ENCODE measurements around the gene RGS7BP.

Gene RGS7BP

GRCh38 chr5:64518793-64519192 is 13.0 kb downstream of the RGS7BP start:
- Histone ChIP-seq H3F3A (ENCODE audit: insufficient read depth) (no peaks in the 10 kb centered on the region), H3K9me3 (ENCODE audit: insufficient read depth, low read length) (no peaks in the 10 kb centered on the region), H3K27me3 (ENCODE audit: low read length) (no peaks in the 10 kb centered on the region; the same call in 1 of the 2 replicates), H3K36me3 (ENCODE audit: low read length) (no peaks in the 10 kb centered on the region), H4K20me1 (ENCODE audit: low read depth, low read length) (no peaks in the 10 kb centered on the region), H3K4me2 (ENCODE audit: low read depth, low read length, poor library complexity, severe bottlenecking) (no peak overlapping the region), H2AFZ (ENCODE audit: low read depth, low read length, severe bottlenecking) (no peak overlapping the region), H3K4me3 (ENCODE audit: insufficient read depth, low read length, poor library complexity, severe bottlenecking) (no peak overlapping the region), H3K9me2 (replicated peaks; ENCODE audit: insufficient read depth, low read length) (no peaks in the 10 kb centered on the region), H3K27ac (ENCODE audit: low read depth, low read length) (no peak overlapping the region), H3K9ac (ENCODE audit: low read length) (no peak overlapping the region), H3K79me2 (ENCODE audit: insufficient read depth, low read length) (no peaks in the 10 kb centered on the region)
- no peak for TF ChIP-seq EZH2phosphoT487 (conservative IDR thresholded peaks at IDR 0.05; ENCODE audit: low read length)

DNA sequence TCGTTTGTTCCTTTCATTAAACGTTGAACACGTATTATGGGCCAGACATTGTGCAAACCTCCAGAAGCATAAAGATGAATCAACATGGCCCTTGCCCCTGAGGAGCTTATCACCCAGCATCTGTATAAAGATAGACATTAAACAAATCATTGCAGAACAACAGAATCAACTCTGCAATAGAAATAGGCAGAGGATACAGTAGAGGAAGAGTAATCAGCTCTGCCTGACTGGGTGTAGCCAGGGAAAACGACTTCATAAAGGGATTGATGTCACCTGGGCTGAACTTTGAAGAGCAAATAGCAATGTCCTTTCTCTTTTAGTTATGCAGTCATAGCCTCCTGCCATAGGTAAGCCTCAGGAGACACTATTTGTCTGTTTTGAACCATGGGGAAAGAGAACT is 13.4 kb downstream of the RGS7BP start:
- no peaks in the 10 kb centered on the region for H4K20me1 ChIP-seq (ENCODE audit: low read depth, low read length)
- H3K4me2 ChIP-seq (ENCODE audit: low read depth, low read length, poor library complexity, severe bottlenecking) = no peak overlapping the region
- no peak overlapping the region for H2AFZ ChIP-seq (ENCODE audit: low read depth, low read length, severe bottlenecking)
- H3K9ac ChIP-seq (ENCODE audit: low read length) = no peak overlapping the region
- H3K36me3 ChIP-seq (ENCODE audit: low read length) = no peaks in the 10 kb centered on the region
- H3K4me3 ChIP-seq (ENCODE audit: insufficient read depth, low read length, poor library complexity, severe bottlenecking) = no peak overlapping the region
- H3K9me3 ChIP-seq (ENCODE audit: insufficient read depth, low read length) = no peaks in the 10 kb centered on the region
- H3K27ac ChIP-seq (ENCODE audit: low read depth, low read length) = no peak overlapping the region
- H3K27me3 ChIP-seq (ENCODE audit: low read length) = no peaks in the 10 kb centered on the region; the same call in 1 of the 2 replicates
- H3K79me2 ChIP-seq (ENCODE audit: insufficient read depth, low read length) = no peaks in the 10 kb centered on the region
- no peaks in the 10 kb centered on the region for H3F3A ChIP-seq (ENCODE audit: insufficient read depth)
- H3K9me2 ChIP-seq (replicated peaks; ENCODE audit: insufficient read depth, low read length) = no peaks in the 10 kb centered on the region
- TF ChIP-seq, protein P1, sequence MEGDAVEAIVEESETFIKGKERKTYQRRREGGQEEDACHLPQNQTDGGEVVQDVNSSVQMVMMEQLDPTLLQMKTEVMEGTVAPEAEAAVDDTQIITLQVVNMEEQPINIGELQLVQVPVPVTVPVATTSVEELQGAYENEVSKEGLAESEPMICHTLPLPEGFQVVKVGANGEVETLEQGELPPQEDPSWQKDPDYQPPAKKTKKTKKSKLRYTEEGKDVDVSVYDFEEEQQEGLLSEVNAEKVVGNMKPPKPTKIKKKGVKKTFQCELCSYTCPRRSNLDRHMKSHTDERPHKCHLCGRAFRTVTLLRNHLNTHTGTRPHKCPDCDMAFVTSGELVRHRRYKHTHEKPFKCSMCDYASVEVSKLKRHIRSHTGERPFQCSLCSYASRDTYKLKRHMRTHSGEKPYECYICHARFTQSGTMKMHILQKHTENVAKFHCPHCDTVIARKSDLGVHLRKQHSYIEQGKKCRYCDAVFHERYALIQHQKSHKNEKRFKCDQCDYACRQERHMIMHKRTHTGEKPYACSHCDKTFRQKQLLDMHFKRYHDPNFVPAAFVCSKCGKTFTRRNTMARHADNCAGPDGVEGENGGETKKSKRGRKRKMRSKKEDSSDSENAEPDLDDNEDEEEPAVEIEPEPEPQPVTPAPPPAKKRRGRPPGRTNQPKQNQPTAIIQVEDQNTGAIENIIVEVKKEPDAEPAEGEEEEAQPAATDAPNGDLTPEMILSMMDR (IDR thresholded peaks at IDR 0.05; ENCODE audit: insufficient read depth, low read length, poor library complexity, severe bottlenecking) = no peak
- TF ChIP-seq EZH2phosphoT487 (conservative IDR thresholded peaks at IDR 0.05; ENCODE audit: low read length) = no peak

GRCh38 chr5:64526734-64527439 is 21.1 kb downstream of the RGS7BP start:
- Histone ChIP-seq H2AFZ (ENCODE audit: low read depth, low read length, severe bottlenecking) (no peak overlapping the region), H3F3A (ENCODE audit: insufficient read depth) (no peaks in the 10 kb centered on the region), H3K9me3 (ENCODE audit: insufficient read depth, low read length) (no peaks in the 10 kb centered on the region), H3K27ac (ENCODE audit: low read depth, low read length) (no peak overlapping the region), H3K9me2 (replicated peaks; ENCODE audit: insufficient read depth, low read length) (0 out of 2 replicates have a peak, but pooled peaks cover 4% of the 10 kb centered on the region), H3K9ac (ENCODE audit: low read length) (no peak overlapping the region), H4K20me1 (ENCODE audit: low read depth, low read length) (no peaks in the 10 kb centered on the region), H3K4me3 (ENCODE audit: insufficient read depth, low read length, poor library complexity, severe bottlenecking) (no peak overlapping the region), H3K4me2 (ENCODE audit: low read depth, low read length, poor library complexity, severe bottlenecking) (no peak overlapping the region), H3K79me2 (ENCODE audit: insufficient read depth, low read length) (no peaks in the 10 kb centered on the region), H3K36me3 (ENCODE audit: low read length) (no peaks in the 10 kb centered on the region), H3K27me3 (ENCODE audit: low read length) (no peaks in the 10 kb centered on the region)
- TF ChIP-seq EZH2phosphoT487 (conservative IDR thresholded peaks at IDR 0.05; ENCODE audit: low read length) = no peak
- TF ChIP-seq, protein P1 (IDR thresholded peaks at IDR 0.05; ENCODE audit: insufficient read depth, low read length, poor library complexity, severe bottlenecking) = no peak

GRCh38 chr5:64530076-64530475 is 24.3 kb downstream of the RGS7BP start:
- no peak overlapping the region for H3K27ac ChIP-seq (ENCODE audit: low read depth, low read length)
- no peak overlapping the region for H3K4me3 ChIP-seq (ENCODE audit: insufficient read depth, low read length, poor library complexity, severe bottlenecking)
- no peaks in the 10 kb centered on the region for H3K27me3 ChIP-seq (ENCODE audit: low read length)
- H3K79me2 ChIP-seq (ENCODE audit: insufficient read depth, low read length) = no peaks in the 10 kb centered on the region
- no peak overlapping the region for H3K4me2 ChIP-seq (ENCODE audit: low read depth, low read length, poor library complexity, severe bottlenecking)
- TF ChIP-seq, protein P1 (IDR thresholded peaks at IDR 0.05; ENCODE audit: insufficient read depth, low read length, poor library complexity, severe bottlenecking) = no peak
- TF ChIP-seq EZH2phosphoT487 (conservative IDR thresholded peaks at IDR 0.05; ENCODE audit: low read length) = no peak
- H2AFZ ChIP-seq (ENCODE audit: low read depth, low read length, severe bottlenecking) = no peak overlapping the region
- H3K9ac ChIP-seq (ENCODE audit: low read length) = no peak overlapping the region
- H4K20me1 ChIP-seq (ENCODE audit: low read depth, low read length) = no peaks in the 10 kb centered on the region
- no peaks in the 10 kb centered on the region for H3K9me3 ChIP-seq (ENCODE audit: insufficient read depth, low read length)
- H3K36me3 ChIP-seq (ENCODE audit: low read length) = no peaks in the 10 kb centered on the region
- H3F3A ChIP-seq (ENCODE audit: insufficient read depth) = no peaks in the 10 kb centered on the region
- H3K9me2 ChIP-seq (replicated peaks; ENCODE audit: insufficient read depth, low read length) = no peaks in the 10 kb centered on the region
